MCF 10A (cell line): ENCODE measurements around the gene SURF6. TPM values are rescaled to one million over a fixed set of nuclear protein-coding genes. Genes with fewer than 3 reads are reported as not detected.
"Not testable (repeated sequence)": the region's sequence is repeated elsewhere in the genome, so short reads cannot be mapped to it uniquely, and the experiment has no call there.

ENCODE experiments used
- BruUV-seq: library from RNA; stranded (reverse); fragments of 400-500 nt; replicated peaks from 2 replicates; lab custom pipeline; 2021; lab: Mats Ljungman, UMichigan
- CTCF ChIA-PET: fragments of 300-600 bp; sonication (Branson Sonifier 250); formaldehyde crosslinking; extraction: SDS; loops from one replicate; lab custom pipeline; 2021; ENCODE audit warnings: antibody characterized with exemption, inconsistent platforms; lab: Yijun Ruan, JAX
- POLR2A ChIA-PET: fragments of 300-600, 350-650 bp; sonication (Branson Sonifier 250); formaldehyde crosslinking; extraction: SDS; loops from one replicate; lab custom pipeline; 2020; ENCODE audit warnings: antibody characterized with exemption, inconsistent platforms; lab: Yijun Ruan, JAX
- DNase-seq: peaks from one replicate; pipeline ENCODE4 v3.0.0-alpha.2; 2018; ENCODE audit not compliant: unreplicated experiment
- H3K27ac Mint-ChIP-seq: one replicate; pipeline ENCODE4 v1.8.0; 2022; ENCODE audit warnings: mild to moderate bottlenecking, low read depth, mixed read lengths; ENCODE audit not compliant: unreplicated experiment
- H3K27me3 Mint-ChIP-seq: one replicate; pipeline ENCODE4 v1.8.0; 2022; ENCODE audit warnings: mixed read lengths; ENCODE audit not compliant: insufficient read depth, unreplicated experiment
- H3K36me3 Mint-ChIP-seq: one replicate; pipeline ENCODE4 v1.8.0; 2022; ENCODE audit warnings: mild to moderate bottlenecking, moderate library complexity, mixed read lengths; ENCODE audit not compliant: insufficient read depth, unreplicated experiment
- H3K4me1 Mint-ChIP-seq: one replicate; pipeline ENCODE4 v1.8.0; 2022; ENCODE audit warnings: mixed read lengths; ENCODE audit not compliant: insufficient read depth, unreplicated experiment
- H3K4me3 Mint-ChIP-seq: one replicate; pipeline ENCODE4 v1.8.0; 2022; ENCODE audit warnings: mild to moderate bottlenecking, moderate library complexity, mixed read lengths; ENCODE audit not compliant: unreplicated experiment
- H3K9me3 Mint-ChIP-seq: one replicate; pipeline ENCODE4 v1.8.0; 2022; ENCODE audit warnings: mixed read lengths; ENCODE audit not compliant: unreplicated experiment
- CTCF ChIP-seq: fragments of 200-600 bp; IDR thresholded peaks from one replicate; pipeline ENCODE4 v1.8.0; 2022; ENCODE audit warnings: antibody characterized with exemption, mild to moderate bottlenecking; ENCODE audit not compliant: unreplicated experiment
- intact Hi-C: fragments of 100-400 bp; cut with micrococcal nuclease; formaldehyde crosslinking; loops from 2 replicates; pipeline ENCODE4 v1.14.1; 2022
- total RNA-seq: library from RNA; stranded (reverse); gene quantifications from 2 replicates; pipeline ENCODE4 v1.2.3, GENCODE V29; 2022

Gene SURF6
- total RNA-seq, 1 experiment from 2014 or later: 40.5 TPM

- BruUV-seq: no TSS peak
- no peak overlapping the region for H3K27ac Mint-ChIP-seq
- no peaks in the 10 kb centered on the region for H3K9me3 Mint-ChIP-seq
- H3K27me3 Mint-ChIP-seq: peaks cover 11% of the 10 kb centered on the region
- ChIA-PET POLR2A (no interaction called here), CTCF (interaction anchor here (0.6 to 0.7 kb wide), 3 partner anchors 14 to 761 kb away, joined by 3 read pairs; no protein-coding TSS in a partner anchor)
- H3K4me3 Mint-ChIP-seq: no peak overlapping the region
- no peak for TF ChIP-seq CTCF
- H3K36me3 Mint-ChIP-seq: no peaks in the 10 kb centered on the region
- peak; percentile 12 for DNase-seq
- intact Hi-C loops: no loop called here
- no peaks in the 10 kb centered on the region for H3K4me1 Mint-ChIP-seq
These were observed 49.5 kb downstream of the SURF6 start for GRCh38 chr9:133286523-133286922.

- no peaks in the 10 kb centered on the region for H3K4me1 Mint-ChIP-seq
- H3K9me3 Mint-ChIP-seq: no peaks in the 10 kb centered on the region
- no peaks in the 10 kb centered on the region for H3K36me3 Mint-ChIP-seq
- no peak overlapping the region for H3K27ac Mint-ChIP-seq
- no peak for TF ChIP-seq CTCF
- intact Hi-C loops: no loop called here
- no TSS peak for BruUV-seq
- no peak for DNase-seq
- no peak overlapping the region for H3K4me3 Mint-ChIP-seq
- ChIA-PET POLR2A (no interaction called here), CTCF (no interaction called here)
- peaks cover 11% of the 10 kb centered on the region for H3K27me3 Mint-ChIP-seq
These were observed 50.7 kb downstream of the SURF6 start for GRCh38 chr9:133285252-133285775.

GRCh38 chr9:133284362-133284761, 51.6 kb downstream of the SURF6 start:
- DNase-seq: no peak
- H3K4me1 Mint-ChIP-seq: no peaks in the 10 kb centered on the region
- H3K27ac Mint-ChIP-seq: no peak overlapping the region
- no peaks in the 10 kb centered on the region for H3K36me3 Mint-ChIP-seq
- BruUV-seq: no TSS peak
- H3K9me3 Mint-ChIP-seq: no peaks in the 10 kb centered on the region
- H3K4me3 Mint-ChIP-seq: no peak overlapping the region
- ChIA-PET CTCF (no interaction called here), POLR2A (no interaction called here)
- H3K27me3 Mint-ChIP-seq: peaks cover 1% of the 10 kb centered on the region
- intact Hi-C loops: no loop called here
- TF ChIP-seq CTCF: no peak

GRCh38 chr9:133283255-133284032, 52.5 kb downstream of the SURF6 start:
- H3K4me3 Mint-ChIP-seq, H3K36me3 Mint-ChIP-seq, H3K27ac Mint-ChIP-seq, H3K4me1 Mint-ChIP-seq, intact Hi-C loops, POLR2A ChIA-PET, BruUV-seq, H3K9me3 Mint-ChIP-seq, DNase-seq, H3K27me3 Mint-ChIP-seq, CTCF ChIA-PET: not testable (repeated sequence)
